SHP77 (cell line): ENCODE measurements around the gene ZMYND8.
"Not testable (repeated sequence)": the region's sequence is repeated elsewhere in the genome, so short reads cannot be mapped to it uniquely, and the experiment has no call there.

Experiments
- DNase-seq, 2 experiments: peaks; one replicate each; lab custom pipeline; 2025; lab: John Stamatoyannopoulos, UW

The ZMYND8 gene

DNA sequence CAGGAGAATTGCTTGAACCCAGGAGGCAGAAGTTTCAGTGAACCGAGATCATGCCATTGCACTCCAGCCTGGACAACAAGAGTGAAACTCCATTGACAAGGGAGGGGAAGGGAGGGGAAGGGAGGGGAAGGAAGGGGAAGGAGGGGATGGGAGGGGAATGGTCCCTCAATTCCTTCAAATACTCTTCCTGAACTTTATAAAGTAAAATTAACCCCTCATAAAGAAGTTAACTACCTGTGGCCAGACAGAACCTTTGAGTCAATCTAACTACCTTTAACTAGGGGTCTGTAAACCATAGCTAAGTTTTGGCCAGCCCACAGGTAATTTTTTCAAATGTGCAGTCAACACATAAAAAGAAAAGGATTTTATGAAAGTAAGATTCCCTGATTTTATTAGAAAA lies 131.0 kb downstream of the ZMYND8 start:
- no peak for DNase-seq

DNA sequence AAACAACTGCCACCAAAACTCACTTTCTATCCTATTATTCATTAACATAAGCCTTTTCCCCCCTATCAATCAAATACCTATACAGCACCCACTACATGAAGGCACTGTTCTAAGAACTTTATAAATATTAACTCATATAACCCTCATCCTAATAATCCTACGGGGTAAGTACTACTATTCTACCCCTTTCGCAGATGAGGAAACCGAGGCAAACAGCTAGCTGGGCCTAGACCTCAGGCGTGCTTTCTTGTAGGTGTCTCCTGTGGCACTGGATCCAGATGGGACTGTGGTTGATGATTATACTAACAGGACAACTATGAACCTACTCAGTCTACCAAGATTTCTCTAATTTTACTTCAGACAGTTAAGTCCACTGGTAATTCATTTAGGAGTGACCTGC lies 131.6 kb downstream of the ZMYND8 start:
- DNase-seq: no peak

DNA sequence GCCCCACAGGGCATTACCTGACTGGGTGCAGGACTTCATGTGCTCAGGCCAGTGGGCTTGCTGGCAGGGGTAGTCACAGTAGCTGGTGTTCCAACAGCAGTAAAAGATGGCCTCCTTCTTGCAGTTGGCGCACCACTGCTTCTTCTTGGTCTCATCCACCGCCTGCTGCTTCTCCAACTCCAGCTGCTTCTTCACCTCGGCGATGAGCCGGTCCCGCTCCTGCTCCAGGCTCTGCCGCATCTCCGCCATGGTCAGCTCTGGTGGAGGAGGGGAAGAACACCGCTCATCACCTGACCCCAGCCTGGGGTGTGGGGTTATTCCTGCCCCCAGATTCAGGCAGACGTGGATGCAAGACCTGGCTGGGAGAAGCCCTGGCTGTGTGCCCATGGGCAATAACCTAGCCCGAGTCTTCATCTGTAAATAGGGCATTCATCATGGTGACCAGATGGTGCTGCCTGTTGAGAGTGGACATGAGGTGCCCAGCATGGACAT lies 132.2 kb downstream of the ZMYND8 start:
- DNase-seq: no peak

DNA sequence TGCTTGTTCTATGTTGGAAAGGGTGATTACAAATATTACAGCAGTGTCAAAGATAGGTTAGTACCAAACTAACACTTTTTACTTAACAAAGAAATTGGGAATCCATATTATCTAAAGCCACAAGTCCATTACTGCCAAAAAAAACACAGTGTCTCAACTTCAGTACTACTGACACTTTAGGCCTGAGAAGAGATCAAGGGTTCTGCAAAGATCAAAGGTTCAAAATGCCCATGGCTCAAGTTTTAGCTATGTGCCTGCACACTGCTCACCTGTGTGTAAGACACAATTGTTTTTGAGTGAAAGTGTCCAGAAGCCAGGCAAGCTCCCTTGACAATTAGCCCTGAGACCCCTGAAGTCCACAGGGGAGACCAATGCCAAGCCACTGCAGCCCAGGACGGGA lies 132.6 kb downstream of the ZMYND8 start:
- no peak for DNase-seq

DNA sequence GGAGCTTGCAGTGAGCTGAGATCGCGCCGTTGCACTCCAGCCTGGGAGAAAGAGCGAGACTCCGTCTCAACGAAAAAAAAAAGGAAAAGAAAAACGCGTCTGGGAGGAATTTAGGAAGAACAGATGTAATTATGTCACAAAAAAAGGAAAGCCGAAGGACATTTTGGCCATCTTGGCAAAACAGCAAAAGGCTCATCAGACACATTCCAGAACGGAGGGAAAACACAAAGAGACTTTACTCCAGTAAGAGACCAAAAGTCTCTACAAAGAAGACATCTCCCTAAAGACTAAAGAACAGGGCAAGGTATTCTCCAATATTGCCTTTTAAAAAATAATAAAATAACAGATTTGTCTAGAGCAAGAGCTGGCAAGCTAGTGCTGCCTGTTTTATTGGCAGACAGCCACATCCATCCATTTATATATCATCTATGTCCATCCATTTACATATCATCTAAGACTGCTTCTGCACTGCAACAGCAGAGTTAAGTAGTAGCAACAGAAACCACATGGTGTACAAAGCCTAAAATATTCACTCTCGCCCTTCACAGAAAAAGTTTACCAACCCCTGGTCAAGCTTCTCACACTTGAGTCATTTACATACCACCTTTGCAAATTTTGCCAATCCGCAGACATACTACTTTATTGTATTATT lies 133.9 kb downstream of the ZMYND8 start:
- DNase-seq: no peak

DNA sequence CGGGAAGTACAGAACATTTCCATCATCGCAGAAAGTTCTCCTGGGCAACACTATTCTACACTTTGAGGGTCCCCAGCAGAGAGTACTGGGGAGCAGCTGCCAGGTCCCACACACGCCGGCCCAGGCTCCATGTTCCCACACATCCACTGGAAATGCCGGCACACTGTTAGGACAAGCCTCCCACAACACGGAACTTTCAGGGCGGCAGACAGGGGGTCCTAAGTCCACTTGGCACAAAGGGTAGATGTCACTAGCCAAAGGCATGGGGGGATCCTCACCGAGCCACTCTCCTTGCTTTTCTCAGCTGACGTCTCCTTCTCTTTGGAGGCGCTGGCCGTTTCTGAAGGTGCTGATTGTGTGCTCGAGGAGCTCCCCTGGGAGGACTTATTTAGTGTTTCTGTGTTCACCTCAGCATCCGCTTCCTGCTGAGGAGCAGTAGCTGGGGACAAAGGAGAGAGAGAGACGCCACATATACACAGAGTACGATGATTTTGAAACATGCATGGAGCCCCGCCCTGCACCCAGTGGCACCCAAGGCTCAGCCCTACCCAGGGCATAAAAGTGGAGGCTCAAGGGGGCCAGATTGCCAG lies 135.4 kb downstream of the ZMYND8 start:
- no peak for DNase-seq

DNA sequence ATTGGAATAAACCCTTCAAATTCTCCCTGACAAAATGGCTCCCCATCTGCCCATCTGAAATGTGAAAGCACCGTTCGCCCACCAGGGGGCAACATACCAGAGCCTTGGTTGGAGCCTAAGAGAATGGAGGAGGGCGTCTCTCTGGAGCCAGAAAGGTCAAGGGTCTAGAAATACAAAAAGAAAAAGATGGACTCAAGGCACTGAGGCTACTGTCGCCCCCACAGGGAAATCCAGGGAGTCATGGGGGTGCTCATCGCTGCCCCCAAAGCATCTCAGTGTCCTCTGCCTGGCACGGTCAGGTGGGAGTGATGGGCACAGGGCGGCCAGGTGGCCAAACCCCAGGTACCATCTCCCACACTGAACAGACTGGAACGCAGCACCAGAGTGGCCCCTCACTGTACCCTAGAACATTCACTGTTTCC lies 136.3 kb downstream of the ZMYND8 start:
- peak in 1 of 2 experiments; percentile 19 for DNase-seq

DNA sequence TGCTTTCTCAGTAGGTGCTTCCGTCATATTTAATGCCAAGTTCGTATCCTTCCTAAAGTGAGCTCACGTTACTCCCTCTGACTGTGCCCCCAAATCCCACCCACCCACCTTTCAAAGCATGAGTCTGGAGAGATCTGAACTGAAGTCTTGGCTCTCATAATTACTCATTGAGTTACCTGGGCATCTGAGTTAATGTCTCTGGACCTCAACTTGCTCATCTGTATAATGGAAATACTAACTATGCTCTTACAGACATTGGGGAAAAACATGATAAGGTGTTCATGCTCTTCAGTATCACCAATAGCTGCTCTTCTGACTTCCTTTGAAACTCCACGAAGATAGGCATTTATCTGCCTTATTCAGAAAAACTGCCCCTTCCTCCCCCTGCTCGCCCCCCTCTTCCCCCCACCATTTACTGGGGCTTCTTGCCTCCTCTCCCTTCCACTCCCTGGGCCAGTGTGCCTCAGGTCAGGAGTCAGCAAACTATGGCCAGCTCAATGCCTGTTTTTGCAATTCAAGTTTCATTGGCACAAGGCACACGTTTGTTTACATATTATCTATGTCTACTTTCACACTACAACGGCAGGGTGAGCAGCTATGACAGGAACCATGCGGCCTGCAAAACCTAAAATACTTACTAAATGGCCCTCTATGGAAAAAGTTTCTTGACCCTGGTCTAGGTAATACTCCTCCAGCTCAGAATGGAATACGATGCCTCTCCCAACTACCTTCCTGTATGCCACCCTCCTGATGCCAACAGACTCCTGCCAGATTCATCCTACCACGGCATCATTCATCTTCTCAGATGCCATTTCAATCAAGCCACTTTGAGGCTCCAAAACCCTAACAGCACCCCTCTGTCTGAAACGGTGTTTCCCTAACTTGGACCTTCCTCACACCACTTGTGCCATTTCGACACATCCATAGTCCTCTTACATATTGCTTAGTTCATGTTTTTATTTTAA lies 138.7 kb downstream of the ZMYND8 start:
- DNase-seq: no peak

DNA sequence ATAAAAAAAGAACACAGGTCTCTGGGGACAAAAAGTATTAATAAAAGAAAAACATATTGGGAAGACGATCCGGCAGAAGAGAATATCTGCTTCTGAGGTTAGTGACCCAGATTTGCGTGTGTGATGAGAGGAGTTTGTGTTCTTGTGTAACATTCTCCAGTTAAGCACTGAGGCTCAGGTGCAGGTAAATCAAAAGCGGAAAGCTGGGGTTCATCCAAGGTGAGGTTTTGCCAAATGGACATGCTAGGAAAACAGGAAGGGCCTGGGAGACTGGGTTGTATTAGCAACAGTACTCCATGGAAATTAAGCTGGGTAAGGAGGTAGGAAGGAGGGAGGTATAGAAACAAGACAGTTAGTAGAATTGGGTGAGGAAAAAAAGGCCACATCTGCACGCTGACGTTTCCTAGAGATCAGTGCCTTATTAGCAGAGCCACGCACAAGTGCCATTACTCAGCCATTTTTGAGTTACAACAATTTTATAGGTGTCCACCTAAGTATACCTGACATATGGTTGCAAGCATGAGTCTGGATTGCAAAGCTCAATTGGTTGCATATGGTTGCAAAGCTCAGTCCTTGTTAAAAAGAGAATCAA lies 139.6 kb downstream of the ZMYND8 start:
- DNase-seq: no peak

DNA sequence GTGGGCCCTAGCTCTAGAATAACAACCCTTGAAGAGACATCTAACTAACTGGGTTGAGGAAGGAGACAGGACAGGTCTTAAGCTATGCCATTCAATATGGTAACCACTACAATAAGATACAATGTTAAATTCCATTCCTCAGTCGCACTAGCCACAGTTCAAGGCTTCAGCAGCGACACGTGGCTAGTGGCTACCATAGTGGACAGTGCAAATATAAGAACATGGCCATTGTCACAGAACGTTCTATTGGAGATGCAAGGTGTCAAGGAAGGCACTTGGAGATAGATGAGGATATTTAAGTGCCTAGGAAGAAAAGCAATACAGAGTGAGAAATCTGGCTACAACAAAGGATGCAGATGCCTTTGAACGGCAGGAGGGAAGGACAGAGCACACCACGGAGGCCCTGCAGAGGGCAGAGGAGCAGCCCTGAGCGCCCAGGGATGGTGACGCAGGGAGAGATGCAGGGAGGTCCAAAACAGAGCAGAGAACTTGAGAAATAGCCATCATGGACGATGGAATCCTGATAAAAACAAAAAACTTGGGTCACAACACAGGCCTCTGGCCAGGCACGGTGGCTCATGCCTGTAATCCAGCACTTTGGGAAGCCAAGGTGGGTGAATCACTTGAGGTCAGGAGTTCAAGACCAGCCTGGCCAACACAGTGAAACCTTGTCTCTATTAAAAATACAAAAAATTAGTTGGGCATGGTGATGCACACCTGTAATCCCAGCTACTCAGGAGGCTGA lies 140.7 kb downstream of the ZMYND8 start:
- DNase-seq: no peak

DNA sequence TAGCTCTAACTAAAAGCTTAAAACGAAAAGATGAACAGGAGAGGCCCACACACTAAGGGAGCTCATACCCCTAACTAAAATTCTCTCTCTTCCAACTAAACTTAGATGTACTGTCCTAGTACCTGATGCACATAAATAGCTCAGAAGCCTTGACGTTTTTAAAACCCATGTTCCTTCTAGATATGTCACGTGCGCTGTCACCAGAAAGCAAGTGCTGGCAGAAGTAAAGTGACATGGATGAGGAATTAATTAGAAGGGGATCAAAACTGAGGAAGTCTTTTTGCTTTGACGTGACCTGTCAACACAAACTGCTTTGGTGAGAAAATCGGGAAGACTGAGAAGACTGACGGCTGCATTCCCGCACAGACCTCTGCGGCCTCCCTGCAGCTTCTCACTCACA lies 142.5 kb downstream of the ZMYND8 start:
- DNase-seq: no peak

DNA sequence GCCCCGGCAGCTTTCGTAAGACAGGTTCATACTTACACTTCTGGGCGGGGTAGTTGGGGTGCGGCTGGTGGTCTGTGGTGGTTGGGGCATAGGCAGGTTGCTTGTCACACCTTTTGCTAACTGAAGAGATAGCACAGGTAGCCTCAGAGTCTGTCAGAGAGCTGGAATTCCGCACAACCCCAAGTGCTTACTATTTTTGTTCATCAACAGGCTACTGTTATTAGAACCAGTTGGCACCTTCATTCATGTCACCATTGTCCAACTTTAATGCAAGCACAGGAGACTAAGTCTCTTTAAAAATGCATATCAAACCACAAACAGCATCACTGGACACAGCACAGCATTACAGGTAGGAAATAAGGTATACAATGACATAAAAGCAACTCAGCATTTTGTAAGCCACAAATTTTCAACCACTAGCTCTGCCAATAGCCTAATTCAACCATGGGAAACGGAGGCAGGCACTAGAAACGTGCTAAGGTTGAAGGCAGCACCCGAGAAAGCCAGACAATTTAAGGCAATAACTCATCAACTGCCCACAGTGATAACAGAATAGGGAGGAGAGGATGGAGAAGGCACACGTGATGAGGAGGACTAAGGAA lies 143.8 kb downstream of the ZMYND8 start:
- no peak for DNase-seq

DNA sequence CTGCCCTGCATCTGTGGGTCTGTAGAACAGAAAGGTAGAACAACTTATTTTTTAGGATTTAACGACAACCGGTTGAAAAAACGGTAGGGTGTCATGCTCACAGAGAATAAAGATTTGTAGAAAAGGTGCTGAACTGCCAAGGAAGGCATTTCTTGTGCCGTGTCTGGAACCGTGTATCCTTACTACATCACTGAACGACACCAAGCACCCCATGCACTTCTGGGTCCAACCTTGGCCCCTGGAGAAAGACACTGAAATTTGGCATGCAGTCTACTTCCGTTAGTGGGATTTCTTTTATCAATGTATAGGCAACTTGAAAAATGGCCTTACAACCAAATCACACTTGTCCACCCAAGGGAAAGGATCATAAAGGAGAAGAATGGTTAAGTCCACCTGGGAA lies 145.5 kb downstream of the ZMYND8 start:
- no peak for DNase-seq

DNA sequence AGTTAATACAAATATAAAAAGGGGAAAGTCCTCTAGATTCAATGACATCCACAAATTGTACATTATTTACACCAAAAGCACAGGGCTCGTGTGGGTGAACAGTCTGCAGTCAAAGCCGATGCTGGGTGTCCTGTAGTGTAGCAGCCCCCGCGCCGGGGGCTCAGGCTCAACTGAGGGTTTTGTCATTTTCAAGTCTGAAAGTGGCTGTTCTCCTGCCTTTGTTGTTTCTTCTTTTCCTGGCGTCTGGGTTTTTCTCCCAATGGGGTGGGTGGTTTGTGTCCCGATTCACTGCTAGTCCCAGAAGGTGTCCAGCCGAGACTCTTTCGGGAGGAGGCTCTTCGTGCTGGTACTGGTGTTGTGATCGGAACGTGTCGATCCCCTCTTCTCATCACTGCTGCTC lies 146.0 kb downstream of the ZMYND8 start:
- no peak for DNase-seq

DNA sequence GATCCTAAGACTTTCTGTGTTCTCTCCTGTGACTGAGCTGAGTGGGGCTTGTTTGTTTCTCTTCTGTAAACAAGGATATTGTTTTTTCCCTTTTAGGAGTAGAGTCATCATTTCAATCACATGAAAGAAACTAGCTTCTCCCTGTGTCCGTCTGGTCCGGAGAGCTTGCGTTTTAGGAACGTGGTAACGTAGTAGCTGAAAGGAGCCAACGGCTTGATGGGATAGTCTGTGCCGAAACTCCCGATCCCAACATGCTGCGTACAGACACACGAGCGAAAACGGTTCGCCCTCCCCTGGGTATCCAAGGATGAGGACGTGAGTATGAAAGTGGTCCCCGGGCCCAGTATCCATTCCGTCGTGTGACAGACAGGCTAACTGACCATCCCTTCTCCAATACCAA lies 146.5 kb downstream of the ZMYND8 start:
- DNase-seq: no peak

DNA sequence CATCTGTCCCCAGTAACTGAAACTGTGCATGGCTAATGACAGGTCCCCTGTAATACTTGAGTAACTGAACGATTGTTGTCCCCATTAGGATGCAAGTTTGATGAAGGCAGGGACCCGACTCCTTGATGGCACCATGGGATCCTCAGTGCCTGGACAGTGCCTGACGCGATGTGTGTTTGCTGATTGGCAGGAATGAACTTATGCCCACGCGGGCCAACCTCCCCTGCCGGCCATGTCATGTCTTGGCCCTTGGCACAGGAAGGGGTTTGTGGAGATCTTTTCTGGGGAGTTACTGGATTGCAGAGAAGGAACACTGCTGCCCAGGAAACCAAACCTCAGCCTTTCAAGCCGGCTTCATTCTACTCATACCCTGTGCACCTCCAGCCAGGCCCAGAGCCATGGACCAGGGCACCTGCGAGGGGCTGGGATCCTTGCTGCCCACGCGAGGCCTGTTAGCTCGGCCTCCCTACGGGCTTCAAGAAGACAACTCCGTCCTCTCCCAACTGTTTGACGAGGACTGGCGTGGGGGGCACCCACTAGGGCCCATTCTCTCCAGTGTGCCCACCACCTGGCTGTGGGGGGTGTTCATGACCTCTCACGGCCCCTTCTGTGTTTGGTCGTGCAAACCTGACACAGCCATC lies 147.8 kb downstream of the ZMYND8 start:
- DNase-seq: no peak

DNA sequence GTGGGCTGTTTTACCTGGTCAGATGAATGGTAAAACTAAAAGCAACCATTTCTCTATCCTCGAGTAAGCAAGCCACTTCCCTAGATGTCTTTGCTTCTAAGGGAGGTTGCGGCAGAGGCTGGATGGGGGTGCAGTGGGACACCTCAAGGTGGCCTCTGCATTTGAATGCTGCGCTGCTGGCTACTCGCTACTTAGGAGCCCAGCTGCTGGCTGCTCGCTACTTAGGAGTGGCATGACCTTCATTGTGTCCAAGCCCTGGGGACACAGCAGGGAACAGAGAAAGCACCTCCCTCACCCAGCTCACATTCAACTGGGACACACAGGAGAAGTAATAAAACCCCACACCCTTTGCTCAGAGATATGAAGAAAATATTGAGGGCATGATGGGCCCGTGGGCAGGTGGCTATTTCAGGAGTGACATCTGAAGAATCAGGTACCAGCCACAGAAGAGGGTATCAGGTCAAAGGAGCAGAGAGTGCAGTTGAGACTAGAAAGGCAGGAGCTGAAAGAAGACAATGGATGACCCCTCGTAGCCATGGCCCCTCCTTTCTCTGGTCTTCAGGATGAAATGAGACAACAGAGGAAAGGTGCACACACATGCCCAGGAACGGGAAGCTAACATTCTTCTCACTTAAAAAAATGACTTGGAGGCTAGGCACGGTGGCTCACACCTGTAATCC lies 149.4 kb downstream of the ZMYND8 start:
- no peak for DNase-seq

DNA sequence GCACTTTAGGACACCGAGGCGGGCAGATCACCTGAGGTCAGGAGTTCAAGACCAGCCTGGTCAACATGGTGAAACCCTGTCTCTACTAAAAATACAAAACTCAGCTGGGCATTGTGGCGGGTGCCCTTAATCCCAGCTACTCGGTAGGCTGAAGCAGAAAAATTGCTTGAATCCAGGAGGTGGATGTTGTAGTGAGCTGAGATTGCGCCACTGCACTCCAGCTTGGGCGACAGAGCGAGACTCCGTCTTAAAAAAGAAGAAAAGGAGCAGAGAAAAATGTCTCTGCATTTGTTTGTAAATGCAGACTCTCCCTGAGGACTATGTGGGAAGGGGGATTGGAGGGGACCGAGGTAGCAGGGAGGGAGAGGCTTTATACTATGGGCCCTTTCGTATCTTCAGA lies 149.9 kb downstream of the ZMYND8 start:
- not testable (repeated sequence) for DNase-seq

DNA sequence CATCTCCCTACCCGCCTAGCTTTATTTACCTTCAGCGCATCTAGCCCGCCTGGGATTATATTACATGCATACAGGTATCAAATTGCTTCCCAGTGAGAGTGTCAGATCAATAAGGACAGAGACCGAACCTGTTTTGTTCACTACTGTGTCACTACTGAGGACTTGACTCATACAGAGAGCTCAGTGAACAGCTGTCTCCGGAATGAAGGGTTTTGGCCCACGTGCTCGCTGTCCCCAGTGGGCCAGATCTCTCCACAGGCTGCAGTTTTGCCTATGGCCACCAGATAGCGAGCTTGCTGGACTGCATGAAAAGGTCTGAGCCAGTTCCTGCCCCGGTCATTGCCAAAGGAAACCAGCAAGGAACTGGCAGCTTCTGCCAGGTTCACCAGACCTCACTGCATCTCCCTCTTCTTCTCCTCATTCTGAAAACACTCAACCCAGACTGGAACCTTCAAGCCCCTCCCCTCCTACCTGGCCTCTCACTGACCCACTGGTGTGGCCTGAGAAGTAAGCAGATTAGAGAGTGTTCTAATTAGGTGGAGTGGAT lies 150.8 kb downstream of the ZMYND8 start:
- DNase-seq: peak; percentile 39 to 46

DNA sequence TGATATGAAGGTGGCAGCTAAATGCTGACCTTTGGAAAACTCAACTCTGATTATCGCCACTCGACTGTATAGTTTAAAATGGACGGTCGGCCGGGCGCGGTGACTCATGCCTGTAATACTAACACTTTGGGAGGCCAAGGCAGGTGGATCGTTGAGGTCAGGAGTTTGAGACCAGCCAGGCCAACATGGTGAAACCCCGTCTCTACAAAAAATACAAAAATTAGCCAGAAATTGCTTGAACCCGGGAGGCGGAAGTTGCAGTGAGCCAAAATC lies 151.7 kb downstream of the ZMYND8 start:
- not testable (repeated sequence) for DNase-seq
